SU-DHL-6 (cell line): ENCODE measurements around the gene CDH11.

ENCODE experiments used
- EZH2phosphoT487 ChIP-seq: fragments of 200-600 bp; sonication (generic), shearing (Covaris generic); conservative IDR thresholded peaks from 2 replicates; pipeline ENCODE4 v1.6.1; 2018; ENCODE audit warnings: mild to moderate bottlenecking, antibody characterized with exemption, low read length, moderate library complexity, mixed read lengths
- TF ChIP-seq, protein P1 (sequence below): fragments of 200-600 bp; sonication (generic); IDR thresholded peaks from one replicate; pipeline ENCODE4 v1.5.1; 2017; ENCODE audit warnings: antibody characterized with exemption, mild to moderate bottlenecking, low read length, moderate library complexity; ENCODE audit not compliant: insufficient read depth, poor library complexity, severe bottlenecking

DNA sequence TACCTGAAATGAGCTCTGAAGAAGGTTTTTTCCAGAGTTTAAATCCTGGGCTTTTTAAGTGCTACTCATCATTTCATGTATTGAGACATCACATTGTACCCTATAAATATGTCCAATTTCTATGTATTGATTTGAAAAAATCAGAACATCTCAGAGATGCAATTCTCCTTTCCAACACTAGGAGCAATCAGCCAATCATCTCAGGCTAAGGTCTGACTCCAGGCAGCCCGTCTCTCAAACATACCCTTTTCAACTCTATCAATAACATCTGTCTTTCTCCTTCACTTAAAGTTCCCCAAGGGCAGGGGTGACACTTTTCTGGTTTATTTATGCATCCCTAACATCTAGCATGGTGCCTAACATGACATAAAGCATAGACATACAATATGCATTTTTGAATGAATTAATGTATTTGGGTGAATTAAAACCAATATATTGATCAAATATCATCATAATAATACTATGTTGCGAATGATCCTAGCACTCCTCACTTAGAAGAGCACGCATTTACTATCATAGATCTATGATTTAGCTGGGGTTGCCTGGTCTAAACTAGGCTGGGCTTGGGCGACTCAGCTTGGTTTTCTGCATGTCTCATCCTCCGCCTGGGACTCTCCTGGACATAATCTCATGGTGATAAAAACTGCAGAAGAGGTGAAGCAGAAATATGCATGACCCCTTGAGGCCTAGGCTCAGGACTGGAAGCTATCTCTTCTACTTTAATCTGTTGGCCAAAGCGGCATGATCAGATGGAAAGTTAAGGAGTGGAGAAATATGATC, 5.2 kb upstream of the CDH11 start:
- TF ChIP-seq, protein P1, sequence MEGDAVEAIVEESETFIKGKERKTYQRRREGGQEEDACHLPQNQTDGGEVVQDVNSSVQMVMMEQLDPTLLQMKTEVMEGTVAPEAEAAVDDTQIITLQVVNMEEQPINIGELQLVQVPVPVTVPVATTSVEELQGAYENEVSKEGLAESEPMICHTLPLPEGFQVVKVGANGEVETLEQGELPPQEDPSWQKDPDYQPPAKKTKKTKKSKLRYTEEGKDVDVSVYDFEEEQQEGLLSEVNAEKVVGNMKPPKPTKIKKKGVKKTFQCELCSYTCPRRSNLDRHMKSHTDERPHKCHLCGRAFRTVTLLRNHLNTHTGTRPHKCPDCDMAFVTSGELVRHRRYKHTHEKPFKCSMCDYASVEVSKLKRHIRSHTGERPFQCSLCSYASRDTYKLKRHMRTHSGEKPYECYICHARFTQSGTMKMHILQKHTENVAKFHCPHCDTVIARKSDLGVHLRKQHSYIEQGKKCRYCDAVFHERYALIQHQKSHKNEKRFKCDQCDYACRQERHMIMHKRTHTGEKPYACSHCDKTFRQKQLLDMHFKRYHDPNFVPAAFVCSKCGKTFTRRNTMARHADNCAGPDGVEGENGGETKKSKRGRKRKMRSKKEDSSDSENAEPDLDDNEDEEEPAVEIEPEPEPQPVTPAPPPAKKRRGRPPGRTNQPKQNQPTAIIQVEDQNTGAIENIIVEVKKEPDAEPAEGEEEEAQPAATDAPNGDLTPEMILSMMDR = no peak
- TF ChIP-seq EZH2phosphoT487 = no peak
